NOMO-1 treated with dmso at 0.1 percent for 144 hours (cell line): ENCODE measurements around the gene ABTB2.
"Not testable (repeated sequence)": the region's sequence is repeated elsewhere in the genome, so short reads cannot be mapped to it uniquely, and the experiment has no call there.

ENCODE experiments used
- DNase-seq: peaks from one replicate; lab custom pipeline; 2025; ENCODE audit not compliant: unreplicated experiment; lab: John Stamatoyannopoulos, UW

The ABTB2 gene

DNA sequence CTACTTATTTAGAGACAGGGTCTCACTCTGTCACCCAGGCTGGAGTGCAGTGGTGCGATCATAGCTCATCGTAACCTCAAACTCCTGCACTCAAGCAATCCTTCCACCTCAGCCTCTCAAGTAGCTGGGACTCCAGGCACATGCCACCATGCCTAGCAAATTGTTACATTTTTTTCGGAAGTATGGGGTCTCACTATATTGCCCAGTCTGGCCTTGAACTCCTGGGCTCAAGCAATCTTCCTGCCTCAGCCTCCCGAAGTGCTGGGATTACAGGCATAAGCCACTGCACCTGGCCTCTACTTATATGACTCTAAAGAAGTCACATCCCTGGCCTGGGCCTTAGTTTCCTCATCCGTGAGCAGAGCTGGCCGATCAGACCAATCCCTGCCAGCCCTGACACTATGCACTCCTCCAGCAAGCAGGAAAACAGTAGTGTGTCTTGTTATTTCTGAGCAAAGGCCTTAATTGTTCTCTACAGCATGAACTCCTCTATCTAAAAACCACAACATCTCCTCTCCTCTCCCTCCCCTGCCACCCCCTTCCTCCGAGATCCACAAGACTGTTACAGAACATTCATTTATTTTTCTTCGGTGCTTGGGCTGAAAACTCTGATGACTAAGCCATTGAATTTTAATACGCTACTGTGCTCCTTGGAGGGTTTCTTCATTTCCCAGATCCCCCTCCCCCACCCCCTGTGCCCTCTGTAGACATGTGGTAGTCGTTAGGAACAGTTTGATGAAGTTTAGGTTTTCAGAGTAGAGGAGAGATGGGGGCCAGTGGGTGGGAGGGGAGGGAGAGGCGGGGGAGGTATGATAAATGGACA is 91.5 kb downstream of the ABTB2 start:
- peak; percentile 56 for DNase-seq

DNA sequence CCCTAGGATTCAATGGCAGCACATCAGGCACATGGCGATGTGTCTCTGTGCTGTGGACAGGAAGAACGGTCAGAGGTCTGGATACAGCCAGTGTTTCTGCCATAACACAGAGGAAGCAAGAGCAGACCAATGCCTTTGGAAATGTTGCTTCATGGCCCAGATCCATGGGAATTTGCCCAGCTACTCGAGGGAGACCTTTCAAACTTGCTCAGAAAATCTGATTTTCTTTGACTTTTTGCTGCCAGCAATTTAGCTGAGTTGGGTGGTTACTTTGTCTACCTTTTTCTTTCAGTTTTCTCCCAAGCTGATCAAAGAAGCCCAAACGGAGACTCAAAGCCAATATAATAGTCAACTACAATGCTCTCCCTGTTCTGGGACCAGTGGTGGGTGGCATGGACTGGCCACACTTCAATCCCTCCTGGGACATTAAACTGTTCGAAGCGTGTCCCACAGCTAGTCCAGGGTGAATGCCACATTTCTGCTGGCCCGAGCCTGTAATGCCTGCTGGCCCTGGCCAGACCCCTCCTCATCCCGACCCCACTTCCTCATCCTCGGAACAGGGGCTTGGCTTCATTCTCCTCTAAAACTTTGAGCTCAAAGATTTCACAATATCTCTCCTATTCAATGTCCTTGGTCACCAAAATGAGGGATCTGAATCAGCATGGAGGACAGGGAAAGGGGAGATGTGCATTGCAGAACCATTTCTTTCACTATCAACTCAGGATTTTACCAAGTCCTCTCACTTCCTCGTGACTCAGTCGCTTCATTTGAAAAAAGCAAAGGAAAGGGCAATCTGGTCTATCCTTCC is 93.3 kb downstream of the ABTB2 start:
- no peak for DNase-seq

DNA sequence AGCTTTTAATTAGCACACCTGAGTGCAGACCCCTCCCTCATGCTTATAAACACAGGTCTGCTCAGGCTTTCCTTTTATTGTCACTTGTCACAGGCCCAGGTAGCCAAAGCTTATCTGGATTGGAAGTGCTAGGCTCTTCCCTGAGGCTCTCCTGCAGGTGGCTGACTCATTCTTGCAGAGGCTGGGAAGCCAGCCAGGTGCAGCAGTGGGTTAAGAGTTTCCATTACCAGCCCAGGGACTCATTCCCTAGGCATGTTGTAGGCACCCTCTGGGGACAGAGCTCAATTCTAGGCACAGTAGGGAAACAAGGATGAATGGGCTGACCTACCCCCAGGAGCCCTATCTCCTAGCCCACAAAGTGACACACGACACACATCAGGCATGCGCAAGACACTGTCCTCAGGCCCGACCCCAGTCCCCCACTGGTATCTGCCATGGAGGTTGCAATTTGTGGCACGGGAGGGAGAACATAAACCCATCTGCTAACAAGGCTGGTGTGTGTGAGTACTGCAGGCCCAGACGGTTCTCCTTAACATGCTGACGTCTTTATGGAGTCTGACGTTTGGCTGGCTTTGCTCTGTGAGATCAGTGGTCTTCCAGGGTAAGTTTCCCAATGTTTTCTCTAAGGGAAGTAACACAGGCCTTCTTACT is 94.2 kb downstream of the ABTB2 start:
- no peak for DNase-seq

DNA sequence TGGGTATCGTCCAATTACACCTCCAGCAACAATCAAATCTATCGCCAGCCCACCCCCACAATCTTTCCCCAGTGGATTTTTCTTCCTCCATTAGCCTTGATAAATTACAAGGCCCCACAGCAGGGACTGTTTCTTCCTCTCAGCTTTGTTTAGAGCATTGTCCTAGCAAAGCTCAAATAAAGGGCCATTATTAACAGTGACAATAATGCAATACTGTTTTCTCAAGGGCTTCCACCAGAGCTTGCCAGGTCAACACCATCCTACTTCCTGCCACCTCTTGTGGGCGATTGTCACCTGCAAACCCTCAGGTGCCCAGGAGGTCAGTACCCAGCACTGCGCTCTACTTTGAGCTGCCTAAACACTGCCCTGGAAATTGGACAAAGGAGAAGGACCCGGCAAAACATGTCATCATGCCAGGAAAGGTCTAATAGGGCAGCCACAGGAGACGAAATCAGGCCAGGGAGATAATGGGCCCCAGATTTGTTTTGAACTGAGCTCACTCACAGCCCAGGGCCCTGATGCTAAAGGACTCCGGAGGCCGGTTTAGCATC is 95.2 kb downstream of the ABTB2 start:
- no peak for DNase-seq

DNA sequence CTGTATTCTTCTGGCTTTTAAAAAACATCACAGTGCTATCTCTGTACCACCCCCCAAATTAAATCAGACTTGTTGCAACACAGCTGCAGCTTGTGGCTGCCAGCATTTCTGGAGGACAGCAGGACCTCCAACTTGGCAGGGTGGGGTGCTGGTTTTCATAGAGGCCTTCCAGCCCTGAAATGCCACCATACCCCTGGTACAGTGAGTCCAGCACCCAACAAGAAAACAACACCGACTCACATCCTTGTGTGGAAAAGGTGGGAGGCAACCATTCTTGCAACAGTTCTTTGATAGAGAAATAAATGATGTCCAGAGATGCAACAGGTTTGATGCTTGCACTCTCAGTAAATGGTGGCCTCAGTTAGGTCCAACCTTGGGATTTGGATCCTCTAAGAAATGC is 96.0 kb downstream of the ABTB2 start:
- DNase-seq = no peak

DNA sequence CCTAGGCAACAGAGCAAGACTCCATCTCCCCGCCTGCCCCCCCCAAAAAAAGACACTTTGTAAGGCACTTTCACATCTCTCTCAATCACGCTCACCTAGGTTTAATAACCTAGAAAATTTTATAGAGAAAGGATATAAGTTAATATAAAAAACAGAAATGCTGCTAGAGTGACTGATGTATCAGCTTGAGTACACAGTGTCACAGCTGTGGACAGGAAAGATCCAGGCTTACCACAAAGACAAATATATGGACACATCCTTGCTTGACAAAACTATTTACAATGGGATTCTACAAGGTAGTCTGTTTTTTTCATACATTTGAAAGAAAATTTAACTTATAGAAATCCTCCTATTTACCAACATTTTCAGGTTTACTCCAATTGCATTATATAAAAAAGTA is 96.7 kb downstream of the ABTB2 start:
- DNase-seq = no peak

DNA sequence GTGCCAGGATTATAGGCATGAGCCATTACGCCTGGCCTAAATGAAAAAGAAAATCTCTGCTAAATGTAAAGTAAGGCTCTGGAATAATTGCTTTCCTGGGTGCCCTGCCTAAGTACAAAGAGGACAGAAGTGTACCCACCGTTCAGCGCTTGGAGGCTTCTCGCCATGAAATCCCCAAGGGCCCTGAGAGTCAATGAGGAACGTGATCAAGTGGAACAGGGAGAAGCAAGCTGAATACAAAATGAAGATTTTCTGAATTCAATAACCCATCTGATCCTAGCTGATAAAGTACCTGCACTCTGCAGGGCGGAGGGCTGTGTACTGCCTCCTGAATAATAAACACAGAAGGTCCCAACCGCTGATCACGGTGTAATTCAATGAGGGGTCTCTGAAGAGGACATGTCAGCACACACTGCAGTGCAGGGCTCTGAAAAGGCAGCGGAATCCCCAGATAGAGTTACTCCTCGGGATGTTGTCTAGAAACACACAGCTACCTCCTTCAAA is 97.7 kb downstream of the ABTB2 start:
- no peak for DNase-seq

DNA sequence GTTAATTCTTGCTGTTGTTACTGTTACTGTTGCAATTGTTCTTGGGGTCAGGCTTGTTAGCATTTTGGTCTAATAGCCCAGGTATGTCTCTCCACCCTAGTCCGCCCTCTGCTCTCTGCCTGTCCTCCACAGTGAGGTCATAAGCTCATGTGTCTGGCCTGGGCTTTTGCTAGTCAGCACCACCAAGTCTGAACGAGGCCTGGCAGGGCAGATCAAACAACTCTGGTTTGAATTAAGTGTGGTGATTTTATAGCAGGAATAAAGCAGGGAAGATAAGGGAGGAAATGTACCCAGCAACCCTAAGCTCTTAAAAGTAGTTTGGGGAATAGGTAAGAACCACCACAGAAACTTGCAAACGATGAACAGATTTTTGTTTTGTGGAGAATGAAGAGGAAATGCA is 98.7 kb downstream of the ABTB2 start:
- DNase-seq = no peak

DNA sequence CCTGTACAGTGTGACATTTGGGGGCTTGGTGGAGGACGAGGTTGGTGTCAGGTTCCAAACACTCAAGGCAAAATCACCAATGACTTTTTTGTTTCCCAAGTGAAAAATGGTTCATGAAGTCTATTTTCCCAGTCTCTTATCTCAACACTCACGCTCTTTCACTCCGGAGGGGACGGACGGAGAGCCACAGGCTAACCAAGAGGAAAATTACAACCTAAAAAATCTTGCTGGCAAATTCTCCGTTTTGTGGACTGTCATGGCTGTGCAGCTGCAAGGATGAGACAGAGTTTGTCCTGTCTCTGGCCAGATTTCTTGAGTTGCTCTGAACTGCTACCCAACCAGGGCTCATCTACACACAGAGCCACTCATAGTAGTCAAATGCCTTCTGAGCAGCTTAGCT is 101.2 kb downstream of the ABTB2 start:
- no peak for DNase-seq

DNA sequence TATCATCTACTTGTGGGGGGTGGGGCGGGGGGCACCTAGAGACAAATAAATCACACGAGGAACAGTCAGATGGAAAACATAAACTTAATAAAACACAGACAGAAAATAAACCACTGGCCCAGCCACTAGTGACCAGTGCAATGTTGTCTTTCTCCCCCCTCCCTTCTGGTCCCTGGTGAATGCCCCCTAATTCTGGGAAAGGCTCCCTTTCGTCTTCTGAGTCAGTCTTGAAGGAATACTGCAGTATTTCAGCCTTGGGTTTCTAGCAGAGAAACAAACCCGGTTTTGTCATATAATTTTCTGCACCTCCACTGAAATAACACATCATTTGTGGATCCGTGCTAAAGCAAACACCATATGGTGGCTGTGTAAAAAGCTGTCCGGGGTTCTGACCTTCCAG is 101.7 kb downstream of the ABTB2 start:
- DNase-seq = no peak

DNA sequence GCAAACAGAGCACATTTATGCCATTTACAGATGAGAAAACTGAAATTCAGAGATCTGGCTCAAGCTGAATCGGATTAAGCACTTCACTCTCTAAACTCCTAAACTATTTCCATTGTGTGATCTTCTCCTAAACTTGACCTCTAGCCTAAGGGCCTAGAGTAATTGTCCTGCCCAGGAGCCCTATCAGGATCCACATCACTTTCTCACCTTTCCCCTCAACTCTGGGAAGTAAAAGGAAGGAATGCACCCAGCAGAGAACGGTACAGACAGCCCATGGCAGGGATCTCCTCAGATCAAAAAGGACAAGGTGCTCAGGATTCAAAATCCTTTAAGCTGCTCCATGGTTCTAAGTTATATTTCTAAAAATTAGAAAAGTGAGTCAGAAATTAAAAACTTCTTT is 102.7 kb downstream of the ABTB2 start:
- no peak for DNase-seq

DNA sequence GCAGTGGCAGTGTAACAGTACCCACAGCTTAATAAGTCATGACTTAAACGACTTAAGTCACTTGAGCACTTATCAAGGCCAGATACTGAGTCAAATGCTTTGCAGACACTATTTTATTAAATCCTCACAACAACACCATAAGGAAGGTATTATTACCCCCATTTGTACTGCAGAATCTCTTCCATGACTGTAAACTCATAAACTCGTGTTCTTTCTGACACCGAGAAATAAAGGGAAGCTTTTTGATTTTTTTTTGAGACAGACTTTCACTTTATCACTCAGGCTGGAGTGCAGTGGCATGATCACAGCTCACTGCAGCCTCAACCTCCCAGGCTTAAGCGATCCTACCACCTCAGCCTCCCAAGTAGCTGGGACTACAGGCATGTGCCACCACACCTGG is 103.8 kb downstream of the ABTB2 start:
- no peak for DNase-seq

DNA sequence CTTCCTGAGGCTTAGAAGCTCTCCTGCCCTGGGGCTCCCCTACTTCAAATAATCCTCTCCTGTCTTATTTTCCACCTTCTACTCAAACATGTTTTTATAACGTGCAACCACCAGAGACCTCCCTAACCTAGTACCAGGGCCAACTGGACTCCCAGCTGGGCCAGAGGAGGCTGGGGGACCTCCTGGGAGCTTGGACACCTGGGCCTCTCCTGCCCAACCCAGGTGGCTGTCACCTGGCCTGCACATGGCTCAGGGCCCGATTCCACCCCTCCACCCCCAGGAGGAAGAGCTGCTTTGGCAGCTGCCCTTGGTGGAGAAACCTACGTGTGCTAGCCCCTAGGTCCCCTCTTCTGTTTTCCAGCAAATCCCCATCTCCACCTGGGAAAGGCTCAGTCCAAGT is 105.2 kb downstream of the ABTB2 start:
- no peak for DNase-seq

DNA sequence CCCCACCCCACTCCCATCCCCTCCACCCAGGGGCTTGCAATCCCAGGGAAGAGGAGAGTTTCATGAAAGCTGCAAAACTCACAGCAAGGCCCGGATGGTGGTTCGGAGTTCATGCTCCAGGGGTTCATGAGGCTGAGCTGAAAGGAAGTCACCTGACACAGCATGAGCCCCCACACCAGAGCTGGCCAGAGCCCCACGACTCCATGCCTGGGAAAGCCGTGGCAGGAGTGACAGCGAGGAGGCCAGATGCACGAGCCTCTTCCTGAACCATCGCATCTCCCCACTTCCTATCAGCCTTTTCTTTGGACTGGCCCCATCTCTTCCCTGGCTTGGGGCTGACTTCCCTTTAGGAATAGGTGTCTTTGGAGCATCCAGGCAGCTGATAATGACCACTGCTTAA is 105.8 kb downstream of the ABTB2 start:
- no peak for DNase-seq

DNA sequence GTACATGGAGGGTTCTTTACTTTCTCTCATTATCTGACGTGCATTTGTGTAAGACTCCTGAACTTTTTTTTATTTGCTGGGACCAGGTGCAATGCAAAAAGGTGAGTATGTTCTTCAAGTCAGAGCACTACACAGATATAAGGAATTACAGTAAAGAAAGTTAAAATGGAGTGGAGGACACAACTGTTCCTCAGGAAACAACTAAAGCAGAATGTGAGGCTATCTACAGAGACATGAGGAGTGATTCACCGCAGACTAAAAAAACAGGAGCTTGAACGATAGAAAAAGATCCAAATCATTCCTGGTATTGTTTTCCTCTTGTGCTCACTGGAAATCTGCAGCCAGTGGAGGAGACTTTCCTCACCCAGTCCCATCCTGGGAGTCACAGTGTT is 106.2 kb downstream of the ABTB2 start:
- no peak for DNase-seq

DNA sequence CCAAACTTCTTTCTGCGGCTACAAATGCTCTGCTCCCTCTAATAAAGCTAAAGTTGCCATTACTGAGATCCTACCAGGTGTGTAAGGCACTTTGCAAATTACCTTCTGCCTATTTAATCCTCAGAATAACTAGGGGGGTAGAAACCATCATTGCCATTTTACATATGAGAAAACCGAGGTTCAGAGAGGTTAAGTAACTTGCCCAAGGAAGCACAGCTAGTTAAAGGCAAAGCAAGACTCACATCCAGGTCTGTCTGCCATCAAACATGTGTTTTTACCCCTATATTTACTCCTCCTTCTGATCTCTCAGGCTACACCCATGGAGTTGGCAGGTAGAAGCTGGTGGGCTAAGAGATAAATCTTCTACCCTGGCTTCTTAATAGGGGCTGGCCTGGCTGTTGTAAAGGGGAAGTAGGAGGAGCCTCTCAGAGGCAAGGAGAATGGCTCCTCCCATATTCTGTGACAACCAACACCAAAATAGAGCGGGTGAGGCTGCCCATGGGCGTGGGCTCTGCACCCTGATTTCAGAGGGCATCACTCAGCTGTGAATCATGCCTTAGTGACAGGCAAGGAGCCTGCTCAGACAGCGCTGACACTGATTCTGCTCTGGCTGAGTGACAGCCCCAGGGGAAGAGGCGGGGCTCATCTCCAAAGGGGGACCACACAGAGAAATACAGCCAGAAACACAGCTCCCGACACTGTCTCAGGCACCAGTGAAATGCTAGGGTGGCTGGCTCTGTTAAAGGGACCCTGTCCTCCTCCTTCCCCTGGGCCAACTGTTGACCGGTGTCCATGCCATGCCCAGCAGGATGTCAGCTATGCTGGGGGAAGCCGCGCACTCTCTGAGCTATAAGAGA is 106.8 kb downstream of the ABTB2 start:
- DNase-seq = peak; percentile 81

DNA sequence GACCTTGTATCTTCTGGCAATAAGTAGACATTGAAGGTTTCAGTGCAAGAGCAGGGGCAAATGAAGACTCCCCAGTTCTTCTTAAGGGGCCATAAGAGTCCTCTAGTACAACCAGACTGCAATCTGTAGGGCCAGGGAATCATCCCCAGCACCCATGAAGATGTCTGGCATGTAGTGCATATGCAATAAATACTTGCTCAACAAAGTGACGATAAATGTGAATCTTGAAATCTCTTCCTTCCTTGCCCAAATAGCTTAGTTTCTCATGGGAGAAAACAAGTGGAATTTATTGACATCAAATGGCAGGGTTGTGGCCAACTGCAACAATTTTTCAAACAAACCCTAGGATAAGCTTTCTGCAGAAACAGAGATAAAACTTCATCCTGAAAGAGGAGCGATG is 107.6 kb downstream of the ABTB2 start:
- DNase-seq = no peak

DNA sequence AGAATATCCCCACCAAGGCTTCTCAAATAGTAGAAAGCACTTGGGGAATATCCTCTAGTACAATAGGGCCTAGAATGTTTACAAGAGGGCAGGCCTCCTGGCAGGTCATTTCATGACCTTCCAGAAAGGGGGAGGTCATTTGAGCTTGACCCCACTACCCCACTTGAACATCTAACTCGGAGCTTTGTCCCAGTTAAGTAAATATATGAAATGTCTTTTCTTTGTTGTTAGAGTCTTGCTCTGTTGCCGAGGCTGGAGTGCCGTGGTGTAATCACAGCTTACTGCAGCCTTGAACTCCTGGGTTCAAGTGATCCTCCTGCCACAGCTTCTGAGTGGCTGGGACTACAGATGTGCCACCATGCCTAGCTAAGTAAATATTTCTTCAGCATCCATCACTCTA is 108.4 kb downstream of the ABTB2 start:
- DNase-seq = no peak

DNA sequence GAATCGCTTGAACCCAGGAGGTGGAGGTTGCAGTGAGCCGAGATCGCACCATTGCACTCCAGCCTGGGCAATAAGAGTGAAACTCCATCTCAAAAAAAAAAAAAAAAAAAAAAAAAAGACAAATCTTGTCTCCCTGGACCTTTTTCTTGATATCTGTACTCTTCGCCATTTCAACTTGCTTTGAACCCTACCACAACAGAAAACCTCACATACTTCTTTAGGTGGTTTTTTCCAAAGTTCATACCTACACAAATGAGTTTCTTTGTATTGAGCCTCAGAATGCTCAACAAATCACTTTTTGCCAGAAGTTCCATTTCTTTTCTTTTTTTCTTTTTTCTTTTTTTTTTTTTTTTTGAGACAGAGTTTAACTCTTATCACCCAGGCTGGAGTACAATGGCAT is 111.3 kb downstream of the ABTB2 start:
- not testable (repeated sequence) for DNase-seq

DNA sequence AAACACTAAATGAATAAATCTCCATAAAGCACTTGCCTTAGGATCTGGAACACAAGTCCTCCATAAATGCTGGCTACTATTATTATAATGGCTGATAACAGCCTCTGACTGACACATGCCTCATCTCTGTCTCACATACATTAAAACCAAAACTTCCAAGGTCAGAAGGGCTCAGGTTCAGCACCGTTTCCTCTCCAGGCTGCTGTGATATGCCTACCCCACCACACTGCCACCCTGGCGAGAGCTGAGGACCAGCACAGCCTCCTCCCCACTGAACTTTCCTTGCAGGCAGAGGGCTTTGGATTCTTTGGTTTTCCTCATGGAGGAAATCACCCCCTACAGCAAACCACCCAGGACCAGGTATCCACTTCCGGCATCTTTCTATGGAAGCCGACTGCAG is 112.8 kb downstream of the ABTB2 start:
- no peak for DNase-seq
